ENCODE measurements around the gene CMSS1.

CMSS1 gene

GRCh38 chr3:99776516-99777209, 41.0 kb upstream of the CMSS1 start:
- H3K4me3 ChIP-seq (ENCODE audit: low read depth, low read length) = no peak overlapping the region
- no peak for TF ChIP-seq CTCF (IDR thresholded peaks at IDR 0.05; ENCODE audit: low read depth, low read length, missing control alignments)
- no peak for DNase-seq (ENCODE audit: low read depth)

- no peak overlapping the region for H3K4me3 ChIP-seq (ENCODE audit: low read depth, low read length)
- TF ChIP-seq CTCF (IDR thresholded peaks at IDR 0.05; ENCODE audit: low read depth, low read length, missing control alignments) = no peak
- DNase-seq (ENCODE audit: low read depth) = no peak
Observed at GRCh38 chr3:99777210-99777549, 40.5 kb upstream of the CMSS1 start.

GRCh38 chr3:99777708-99778107, 40.0 kb upstream of the CMSS1 start:
- no peak for TF ChIP-seq CTCF (IDR thresholded peaks at IDR 0.05; ENCODE audit: low read depth, low read length, missing control alignments)
- no peak for DNase-seq (ENCODE audit: low read depth)
- no peak overlapping the region for H3K4me3 ChIP-seq (ENCODE audit: low read depth, low read length)

GRCh38 chr3:99780749-99781148, 36.9 kb upstream of the CMSS1 start:
- no peak for DNase-seq (ENCODE audit: low read depth)
- no peak overlapping the region for H3K4me3 ChIP-seq (ENCODE audit: low read depth, low read length)
- no peak for TF ChIP-seq CTCF (IDR thresholded peaks at IDR 0.05; ENCODE audit: low read depth, low read length, missing control alignments)

- no peak overlapping the region for H3K4me3 ChIP-seq (ENCODE audit: low read depth, low read length)
- DNase-seq (ENCODE audit: low read depth) = no peak
- no peak for TF ChIP-seq CTCF (IDR thresholded peaks at IDR 0.05; ENCODE audit: low read depth, low read length, missing control alignments)
Observed at GRCh38 chr3:99781761-99782160, 35.9 kb upstream of the CMSS1 start.

GRCh38 chr3:99783011-99783573, 34.6 kb upstream of the CMSS1 start:
- TF ChIP-seq CTCF (IDR thresholded peaks at IDR 0.05; ENCODE audit: low read depth, low read length, missing control alignments) = no peak
- DNase-seq (ENCODE audit: low read depth) = no peak
- no peak overlapping the region for H3K4me3 ChIP-seq (ENCODE audit: low read depth, low read length)
